Renal pelvis (tissue), 4 donors: ENCODE data around the gene B4GALNT2. TPM values are rescaled to one million over a fixed set of nuclear protein-coding genes. Genes with fewer than 3 reads are reported as not detected.

Experiments
- DNase-seq: peaks from one replicate; pipeline ENCODE4 v3.0.0-alpha.2; 2013
- polyA plus RNA-seq, 3 donors: library from polyadenylated mRNA; unstranded; fragments of 120-200 nt; gene quantifications; one replicate each; pipeline ENCODE4 v1.2.1, GENCODE V29; 2013; ENCODE audit not compliant: insufficient read length in 3 of 3

The B4GALNT2 gene
- polyA plus RNA-seq, 3 donors = 0.46 to 3.3 (median 1.2) TPM

- no peak for DNase-seq
Observed at GRCh38 chr17:49210158-49211029, 77.8 kb downstream of the B4GALNT2 start, which contains the start of the genes ABI3 and GNGT2. ABI3 (plus strand) TSS chr17:49210707; CDS start chr17:49210725, 18 bp downstream. GNGT2 (minus strand) TSS chr17:49210574; CDS start chr17:49207422, 3,152 bp downstream.

- no peak for DNase-seq
Observed at GRCh38 chr17:49213399-49213798, 80.8 kb downstream of the B4GALNT2 start.

GRCh38 chr17:49213847-49214246 lies 81.3 kb downstream of the B4GALNT2 start:
- DNase-seq = no peak

GRCh38 chr17:49214676-49215360 lies 82.2 kb downstream of the B4GALNT2 start:
- no peak for DNase-seq

- no peak for DNase-seq
Observed at GRCh38 chr17:49216482-49216881, 83.9 kb downstream of the B4GALNT2 start.

- DNase-seq = no peak
Observed at GRCh38 chr17:49216953-49217650, 84.5 kb downstream of the B4GALNT2 start.

GRCh38 chr17:49217651-49218413 lies 85.3 kb downstream of the B4GALNT2 start:
- DNase-seq = no peak

- no peak for DNase-seq
Observed at GRCh38 chr17:49218941-49219913, 86.7 kb downstream of the B4GALNT2 start.

DNA sequence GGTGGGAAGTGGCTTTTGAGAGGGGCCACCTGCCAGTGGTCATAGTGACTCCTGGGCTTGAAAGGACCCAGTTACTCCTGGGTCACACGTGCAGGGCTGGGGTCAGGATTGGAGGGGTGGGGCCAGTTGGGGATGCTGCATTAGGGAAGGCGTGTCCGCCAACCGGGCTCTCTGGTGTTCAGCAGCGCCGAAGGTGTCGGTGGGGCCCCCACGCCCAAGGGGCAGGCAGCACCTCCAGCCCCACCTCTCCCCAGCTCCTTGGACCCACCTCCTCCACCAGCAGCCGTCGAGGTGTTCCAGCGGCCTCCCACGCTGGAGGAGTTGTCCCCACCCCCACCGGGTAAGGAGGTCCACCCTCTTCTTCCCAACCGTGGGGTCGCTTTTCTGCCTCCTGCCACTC lies 87.4 kb downstream of the B4GALNT2 start:
- no peak for DNase-seq

- DNase-seq = no peak
Observed at GRCh38 chr17:49223168-49223516, 90.6 kb downstream of the B4GALNT2 start.

DNA sequence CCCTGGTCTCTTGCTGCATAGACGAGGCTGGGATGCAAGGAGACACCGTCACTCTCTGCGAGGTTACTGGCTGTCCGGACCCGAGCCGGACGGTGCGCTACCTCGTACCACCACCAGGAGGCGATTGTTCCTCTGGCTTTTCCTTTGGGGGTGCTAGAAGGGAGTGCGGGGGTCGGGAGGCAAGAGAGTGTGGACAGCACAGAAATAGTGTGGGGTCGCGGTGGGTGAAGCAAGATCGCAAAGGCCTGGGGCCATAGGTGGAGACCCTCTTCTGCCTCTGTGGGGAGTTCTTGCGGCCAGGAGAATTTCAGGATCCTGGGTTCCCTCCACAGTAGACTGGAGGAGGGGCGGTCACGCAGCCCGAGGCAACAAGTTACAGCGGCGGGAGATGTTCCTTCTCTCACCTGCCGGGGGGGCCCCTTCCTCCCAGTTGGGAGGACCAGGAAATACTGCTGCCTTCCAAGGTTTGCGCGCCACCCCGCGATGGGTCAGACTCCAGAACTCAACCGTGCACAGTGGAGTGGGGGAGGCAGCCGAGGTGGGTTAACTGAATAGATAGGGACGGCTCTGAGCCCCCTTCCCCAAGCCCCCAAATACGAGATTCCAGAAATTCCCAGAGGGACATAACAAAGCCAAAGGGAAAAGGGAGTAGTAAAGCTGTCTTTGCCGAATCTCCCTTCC lies 91.1 kb downstream of the B4GALNT2 start:
- DNase-seq = no peak

- no peak for DNase-seq
Observed at GRCh38 chr17:49224198-49224996, 91.8 kb downstream of the B4GALNT2 start.

DNA sequence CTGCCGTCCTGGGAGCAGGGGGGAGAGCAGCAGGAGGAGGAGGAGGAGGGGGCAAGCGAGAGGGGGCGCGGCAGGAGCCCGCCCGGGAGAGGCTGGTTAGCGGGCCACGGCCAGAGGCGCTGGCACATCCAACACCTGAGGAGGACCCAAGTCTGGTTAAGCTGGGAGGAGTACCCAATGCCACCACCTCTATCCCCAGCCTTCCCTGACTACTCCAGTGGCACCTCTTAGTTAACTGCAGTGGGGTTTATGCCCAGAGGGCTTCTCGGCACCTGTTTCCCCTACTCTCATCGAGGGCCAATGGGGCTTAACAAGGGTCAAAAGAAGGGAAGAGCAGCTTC lies 92.4 kb downstream of the B4GALNT2 start:
- no peak for DNase-seq

DNA sequence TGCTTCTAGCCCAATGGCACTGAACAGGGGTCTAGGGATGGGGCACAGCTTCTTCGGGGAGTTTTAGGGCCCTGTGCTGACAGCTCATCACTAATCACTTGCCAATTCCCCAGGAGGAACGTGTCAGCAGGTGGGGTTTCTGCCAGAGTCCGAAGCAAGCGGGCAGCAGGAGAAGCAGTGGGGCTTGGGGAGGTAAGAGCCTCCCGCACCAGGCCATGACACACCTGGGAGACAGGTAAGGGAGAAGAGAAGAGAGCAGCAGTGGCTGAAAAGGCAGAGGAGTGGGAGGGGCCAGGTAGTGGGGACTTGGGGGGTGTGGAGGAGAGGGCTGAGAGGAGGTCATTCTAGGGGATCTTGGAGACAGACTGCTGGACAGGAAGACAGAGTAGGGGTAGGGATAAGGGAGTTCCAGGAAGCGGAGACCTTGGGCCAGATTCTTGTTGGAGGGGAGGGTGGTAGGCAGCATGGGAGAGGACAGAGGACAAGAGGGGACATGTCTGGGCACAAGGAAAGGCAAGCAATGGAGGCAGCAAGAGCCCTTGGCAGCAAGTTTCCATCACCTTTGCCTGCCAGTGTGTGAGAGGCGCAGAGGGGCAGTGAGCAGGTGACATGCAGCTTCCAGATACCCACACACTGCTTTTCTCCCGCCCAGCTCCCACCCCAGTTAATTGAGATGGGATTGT lies 93.1 kb downstream of the B4GALNT2 start:
- no peak for DNase-seq
